ENCODE data around the gene LETM1. TPM values are rescaled to one million over a fixed set of nuclear protein-coding genes. Genes with fewer than 3 reads are reported as not detected.
A peak's percentile ranks its signal among the peaks of the same experiment; 100 is the strongest.

LETM1 gene
- total RNA-seq, 1 donor from 2014 or later = 41.3 TPM

DNA sequence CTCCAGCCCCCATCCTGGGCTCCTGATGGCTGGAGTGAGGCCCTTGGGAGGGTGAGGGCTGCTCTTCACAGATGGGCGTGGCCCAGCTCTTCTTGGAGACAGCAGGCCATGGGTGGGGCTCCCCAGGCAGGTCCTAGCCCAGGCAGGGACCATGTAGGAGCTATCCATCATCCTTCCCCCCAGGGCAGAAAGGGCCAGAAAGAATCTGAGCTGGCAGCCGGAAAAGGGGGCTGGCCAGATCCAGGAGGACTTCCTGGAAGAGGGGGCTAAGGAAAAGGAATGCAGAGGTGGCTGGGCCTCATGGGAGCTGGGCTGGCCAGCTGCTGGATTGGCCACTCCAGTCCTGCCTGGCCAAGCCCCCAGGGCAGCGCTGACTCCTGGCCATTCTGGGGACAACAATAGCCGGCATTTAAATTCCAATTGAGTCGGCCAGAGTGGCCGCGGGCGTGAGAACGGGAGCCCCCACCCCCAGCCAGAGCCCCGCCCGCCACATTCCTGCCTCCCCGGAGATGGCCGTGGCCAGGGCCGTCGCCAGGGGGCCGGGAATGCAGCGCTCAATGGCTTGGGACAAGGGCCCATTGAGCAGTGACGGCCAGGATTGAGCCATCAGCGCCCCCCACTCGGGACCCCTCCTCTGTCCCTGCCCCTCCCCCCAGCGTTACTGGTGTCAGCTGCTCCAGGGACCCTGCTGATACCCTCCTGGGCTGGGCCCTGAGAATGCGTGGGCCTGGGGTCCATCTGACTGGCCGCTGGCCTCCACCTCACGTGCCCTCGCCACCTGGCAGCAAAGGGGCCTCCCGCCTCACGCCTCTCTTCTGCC, 77.9 kb downstream of the LETM1 start:
- H3K9me3 Mint-ChIP-seq (ENCODE audit: low read depth) = no peaks in the 10 kb centered on the region
- no peak overlapping the region for H3K27ac Mint-ChIP-seq (ENCODE audit: unreplicated experiment)
- no peaks in the 10 kb centered on the region for H3K27me3 Mint-ChIP-seq (ENCODE audit: low read depth)
- H3K4me1 Mint-ChIP-seq (ENCODE audit: low read depth) = peaks cover 9% of the 10 kb centered on the region
- TF ChIP-seq, protein P1, sequence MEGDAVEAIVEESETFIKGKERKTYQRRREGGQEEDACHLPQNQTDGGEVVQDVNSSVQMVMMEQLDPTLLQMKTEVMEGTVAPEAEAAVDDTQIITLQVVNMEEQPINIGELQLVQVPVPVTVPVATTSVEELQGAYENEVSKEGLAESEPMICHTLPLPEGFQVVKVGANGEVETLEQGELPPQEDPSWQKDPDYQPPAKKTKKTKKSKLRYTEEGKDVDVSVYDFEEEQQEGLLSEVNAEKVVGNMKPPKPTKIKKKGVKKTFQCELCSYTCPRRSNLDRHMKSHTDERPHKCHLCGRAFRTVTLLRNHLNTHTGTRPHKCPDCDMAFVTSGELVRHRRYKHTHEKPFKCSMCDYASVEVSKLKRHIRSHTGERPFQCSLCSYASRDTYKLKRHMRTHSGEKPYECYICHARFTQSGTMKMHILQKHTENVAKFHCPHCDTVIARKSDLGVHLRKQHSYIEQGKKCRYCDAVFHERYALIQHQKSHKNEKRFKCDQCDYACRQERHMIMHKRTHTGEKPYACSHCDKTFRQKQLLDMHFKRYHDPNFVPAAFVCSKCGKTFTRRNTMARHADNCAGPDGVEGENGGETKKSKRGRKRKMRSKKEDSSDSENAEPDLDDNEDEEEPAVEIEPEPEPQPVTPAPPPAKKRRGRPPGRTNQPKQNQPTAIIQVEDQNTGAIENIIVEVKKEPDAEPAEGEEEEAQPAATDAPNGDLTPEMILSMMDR (IDR thresholded peaks at IDR 0.05) = peak; percentile 66
- DNase-seq (ENCODE audit: low spot score) = no peak
- H3K4me3 Mint-ChIP-seq (ENCODE audit: unreplicated experiment) = peak overlapping the region; percentile 12
- H3K36me3 Mint-ChIP-seq (ENCODE audit: low read depth) = no peaks in the 10 kb centered on the region

DNA sequence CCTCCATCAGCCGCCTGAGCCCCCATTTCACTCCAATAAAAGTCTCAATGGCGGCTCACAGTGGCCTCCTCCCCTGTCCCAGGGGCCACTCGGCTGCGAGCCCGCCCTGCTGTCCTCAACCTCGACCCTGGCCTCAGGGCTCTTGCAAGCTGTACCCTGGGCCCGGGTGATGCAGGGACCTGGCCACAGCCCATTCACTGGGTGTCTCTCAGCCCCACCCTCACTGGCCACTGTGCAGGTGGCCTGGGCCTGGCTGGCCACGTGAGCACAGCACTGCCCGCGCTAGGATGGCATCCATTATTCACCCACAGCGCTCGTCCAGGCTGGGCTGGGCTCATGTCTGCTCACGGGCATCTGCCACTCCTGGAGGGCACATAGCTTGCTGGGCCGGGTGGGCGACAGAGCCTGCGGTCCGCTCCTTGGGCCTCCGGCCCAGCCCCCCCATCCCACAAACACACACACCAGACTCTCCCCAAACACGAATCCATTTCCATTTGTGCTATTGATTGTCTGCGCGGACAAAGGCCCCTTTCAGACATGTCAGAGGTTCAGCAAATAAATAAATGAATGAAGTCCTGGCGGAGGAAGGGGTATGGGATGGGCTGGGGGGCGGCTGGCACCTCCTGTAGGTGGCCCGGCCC, 79.3 kb downstream of the LETM1 start:
- DNase-seq (ENCODE audit: low spot score) = no peak
- no peak overlapping the region for H3K27ac Mint-ChIP-seq (ENCODE audit: unreplicated experiment)
- H3K4me3 Mint-ChIP-seq (ENCODE audit: unreplicated experiment) = no peak overlapping the region

DNA sequence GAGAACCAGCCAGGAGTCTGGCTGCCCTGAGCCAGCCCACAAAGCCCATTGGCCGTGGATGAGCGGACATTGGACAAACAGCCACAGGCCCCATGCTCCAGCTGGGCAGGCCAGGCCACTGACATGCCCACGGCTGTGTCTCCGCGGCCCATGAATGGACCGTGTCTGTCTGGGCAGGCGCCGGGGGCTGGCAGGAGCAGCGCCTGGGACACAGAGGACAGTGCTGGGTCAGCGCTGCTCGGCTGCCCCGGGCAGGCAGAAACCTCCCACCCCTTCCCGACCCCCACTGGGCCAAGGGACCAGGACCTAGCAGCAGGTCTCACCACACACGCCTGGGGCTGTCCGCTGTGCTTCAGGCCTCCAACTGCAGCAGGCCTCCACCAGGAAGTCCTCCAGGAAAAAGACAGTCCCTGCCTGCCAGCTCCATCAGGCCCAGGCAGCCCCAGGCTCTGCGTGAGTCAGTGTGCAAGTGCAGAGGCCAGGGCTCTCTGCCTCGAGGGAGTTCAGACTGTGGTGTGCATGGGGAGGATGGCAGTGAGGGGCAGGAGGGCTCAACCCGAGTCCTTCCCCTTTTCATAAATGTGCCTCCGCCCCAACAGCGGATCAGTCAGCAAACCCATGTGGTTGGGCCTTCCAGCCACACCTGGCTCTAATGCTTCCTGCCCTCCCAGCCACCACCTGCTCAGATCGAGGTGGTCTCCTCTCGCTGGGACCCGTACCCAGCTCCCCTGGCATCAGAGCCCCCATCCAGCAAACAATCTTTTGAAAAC, 80.0 kb downstream of the LETM1 start:
- Mint-ChIP-seq H3K4me3 (ENCODE audit: unreplicated experiment) (no peak overlapping the region), H3K36me3 (ENCODE audit: low read depth) (no peaks in the 10 kb centered on the region), H3K9me3 (ENCODE audit: low read depth) (no peaks in the 10 kb centered on the region), H3K27ac (ENCODE audit: unreplicated experiment) (peak overlapping the region; percentile 8), H3K4me1 (ENCODE audit: low read depth) (peaks cover 9% of the 10 kb centered on the region), H3K27me3 (ENCODE audit: low read depth) (no peaks in the 10 kb centered on the region)
- DNase-seq (ENCODE audit: low spot score) = no peak
- TF ChIP-seq, protein P1 (IDR thresholded peaks at IDR 0.05) = no peak

More for the DNA sequence above, 79.3 kb downstream of the LETM1 start:
- TF ChIP-seq, protein P1 (IDR thresholded peaks at IDR 0.05) = no peak
- H3K27me3 Mint-ChIP-seq (ENCODE audit: low read depth) = no peaks in the 10 kb centered on the region
- no peaks in the 10 kb centered on the region for H3K36me3 Mint-ChIP-seq (ENCODE audit: low read depth)
- peaks cover 9% of the 10 kb centered on the region for H3K4me1 Mint-ChIP-seq (ENCODE audit: low read depth)
- no peaks in the 10 kb centered on the region for H3K9me3 Mint-ChIP-seq (ENCODE audit: low read depth)

DNA sequence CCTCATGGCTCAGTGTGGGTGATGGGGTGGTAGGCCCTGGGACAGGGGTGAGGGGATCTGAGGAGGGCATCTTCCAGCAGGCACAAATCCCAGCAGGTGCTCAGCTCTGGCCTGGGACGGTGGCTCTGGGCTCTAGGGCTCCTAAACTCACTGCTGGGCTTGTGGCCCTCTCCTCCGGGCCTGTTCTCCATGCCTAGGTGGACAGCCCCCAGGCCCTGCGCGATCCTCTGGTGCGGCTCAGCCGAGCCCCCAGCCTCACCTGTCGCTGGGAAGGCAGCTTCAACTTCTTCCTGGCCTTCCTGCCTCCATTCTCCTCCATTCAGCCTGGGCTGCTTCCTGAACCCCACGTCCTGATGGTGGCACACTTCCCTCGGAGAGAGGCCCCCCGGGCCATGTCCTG, 82.2 kb downstream of the LETM1 start:
- peaks cover 5% of the 10 kb centered on the region for H3K4me1 Mint-ChIP-seq (ENCODE audit: low read depth)
- DNase-seq (ENCODE audit: low spot score) = no peak
- H3K27me3 Mint-ChIP-seq (ENCODE audit: low read depth) = no peaks in the 10 kb centered on the region
- TF ChIP-seq, protein P1 (IDR thresholded peaks at IDR 0.05) = no peak
- no peak overlapping the region for H3K4me3 Mint-ChIP-seq (ENCODE audit: unreplicated experiment)
- H3K9me3 Mint-ChIP-seq (ENCODE audit: low read depth) = no peaks in the 10 kb centered on the region
- H3K36me3 Mint-ChIP-seq (ENCODE audit: low read depth) = no peaks in the 10 kb centered on the region
- H3K27ac Mint-ChIP-seq (ENCODE audit: unreplicated experiment) = no peak overlapping the region

All from chondrocyte (in vitro differentiated cells).